HUDEP-2 (cell line): ENCODE measurements around the gene FOXP2.
"Not testable (repeated sequence)": the region's sequence is repeated elsewhere in the genome, so short reads cannot be mapped to it uniquely, and the experiment has no call there.

Experiments
- DNase-seq, 76 experiments: peaks; one replicate each; lab custom pipeline; 2025; ENCODE audit not compliant: unreplicated experiment in 76 of 76; lab: John Stamatoyannopoulos, UW

Gene FOXP2

DNA sequence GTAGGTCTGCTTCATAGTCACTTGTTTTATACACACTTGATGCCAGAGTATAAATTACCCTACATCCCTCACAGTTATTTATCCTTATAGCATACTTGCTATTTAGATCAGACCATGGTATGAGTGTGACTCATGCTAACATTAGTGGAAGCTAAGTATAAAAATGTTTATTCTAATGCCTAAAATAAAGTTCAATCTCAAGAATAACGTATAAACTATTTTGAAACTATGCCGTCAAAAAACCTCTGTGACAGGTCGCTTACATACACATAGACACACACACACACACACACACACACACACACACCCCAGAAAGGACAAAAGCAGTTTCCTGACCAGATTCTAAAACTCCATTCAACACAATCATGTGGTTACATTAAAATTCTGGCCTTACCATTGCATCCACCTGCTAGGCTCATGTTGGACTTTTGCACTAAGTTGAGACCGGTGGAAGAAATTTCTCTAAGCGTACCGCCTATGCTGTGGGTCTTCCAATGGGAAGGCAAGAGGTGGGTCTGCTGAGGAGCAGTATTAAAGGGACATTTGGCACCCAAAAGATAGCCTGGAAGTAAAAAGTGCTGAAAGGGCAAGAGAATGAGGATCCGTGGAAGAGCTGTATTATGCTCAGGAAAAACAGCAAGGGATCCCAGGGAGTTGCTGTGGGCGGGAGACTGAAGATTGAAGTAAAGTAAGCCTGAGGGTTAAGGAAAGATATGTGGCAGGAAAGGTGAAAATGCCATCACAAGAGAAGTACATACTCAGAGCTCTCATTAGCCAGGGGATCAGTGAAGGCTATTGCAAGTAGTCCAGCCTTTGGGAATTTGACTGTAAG is 5.0 kb downstream of the FOXP2 start:
- no peak for DNase-seq

DNA sequence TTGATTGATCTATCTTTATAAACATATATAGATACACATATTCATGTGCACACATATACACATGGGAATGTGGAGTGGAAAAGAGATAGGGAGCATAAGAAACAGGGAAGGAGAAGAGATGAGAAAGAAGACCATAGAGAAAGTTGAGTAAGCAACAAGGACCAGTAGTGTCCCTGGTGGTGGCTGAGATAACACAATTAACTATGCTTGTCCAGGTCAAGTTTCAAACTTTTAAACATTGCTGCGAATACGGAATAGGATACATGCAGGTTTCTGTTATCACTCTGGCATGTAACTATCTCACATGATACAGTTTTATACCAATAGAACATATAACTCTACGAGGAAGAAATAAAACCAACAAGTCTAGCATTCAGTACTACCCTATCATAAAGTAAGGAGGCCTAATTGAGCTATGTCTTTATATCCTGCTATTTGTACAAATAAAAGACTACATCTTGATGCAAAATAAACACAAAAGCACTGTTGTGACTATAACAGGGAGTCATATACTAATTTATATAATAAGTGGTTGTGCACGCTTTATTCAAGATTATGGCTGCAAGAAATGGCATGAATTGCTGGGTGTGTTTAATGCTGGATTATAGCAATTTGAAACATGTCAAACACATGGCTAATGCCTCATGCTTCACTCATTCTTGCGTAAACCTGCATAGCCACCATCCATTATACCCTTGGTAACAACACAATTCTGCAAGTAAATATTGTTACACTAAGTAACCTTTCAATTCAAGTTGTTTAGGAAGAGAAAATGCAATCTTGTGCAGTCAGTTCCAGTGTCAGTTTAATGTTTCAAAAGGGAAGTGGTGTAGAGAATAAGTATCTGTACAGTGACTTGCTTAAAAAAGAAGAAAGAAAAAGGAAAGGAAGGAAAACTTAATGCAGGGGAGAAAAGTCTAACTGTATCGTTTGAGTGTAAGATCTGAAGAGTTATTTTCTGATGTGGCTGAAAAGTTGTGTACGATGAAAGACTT is 8.2 kb downstream of the FOXP2 start:
- DNase-seq, result no peak

- no peak for DNase-seq
Measured at GRCh38 chr7:114426382-114426781, 11.8 kb downstream of the FOXP2 start.

DNA sequence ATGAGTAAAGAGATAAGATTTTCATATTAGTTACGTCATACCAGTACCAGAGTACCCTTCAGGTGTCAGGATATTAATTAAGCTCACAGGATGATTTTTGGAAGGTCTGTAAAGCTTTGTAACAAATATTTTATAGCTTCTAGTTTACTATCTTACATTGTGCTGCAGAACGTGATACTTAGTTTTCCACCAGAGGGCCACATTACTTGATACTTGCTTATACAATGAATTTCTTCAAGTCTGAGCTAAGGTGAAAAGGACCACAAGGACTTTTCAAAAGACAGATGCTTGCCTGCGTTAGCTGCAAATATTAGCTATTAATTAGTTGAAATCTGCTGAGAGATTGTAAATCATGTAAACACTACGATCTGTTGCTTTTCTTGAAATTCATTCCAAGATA is 12.2 kb downstream of the FOXP2 start:
- peak in 1 of 76 experiments; percentile 1 for DNase-seq

- no peak for DNase-seq
Measured at GRCh38 chr7:114428211-114428610, 13.6 kb downstream of the FOXP2 start.

GRCh38 chr7:114431189-114431588 is 16.6 kb downstream of the FOXP2 start:
- DNase-seq, result no peak

- no peak for DNase-seq
Measured at GRCh38 chr7:114432061-114432460, 17.4 kb downstream of the FOXP2 start.

GRCh38 chr7:114432703-114433102 is 18.1 kb downstream of the FOXP2 start:
- DNase-seq, result no peak

GRCh38 chr7:114439581-114439980 is 25.0 kb downstream of the FOXP2 start:
- DNase-seq, result no peak

- DNase-seq, result not testable (repeated sequence)
Measured at GRCh38 chr7:114440927-114441326, 26.3 kb downstream of the FOXP2 start.

GRCh38 chr7:114444196-114444595 is 29.6 kb downstream of the FOXP2 start:
- DNase-seq, result no peak

GRCh38 chr7:114450431-114450830 is 35.8 kb downstream of the FOXP2 start:
- DNase-seq, result no peak

DNA sequence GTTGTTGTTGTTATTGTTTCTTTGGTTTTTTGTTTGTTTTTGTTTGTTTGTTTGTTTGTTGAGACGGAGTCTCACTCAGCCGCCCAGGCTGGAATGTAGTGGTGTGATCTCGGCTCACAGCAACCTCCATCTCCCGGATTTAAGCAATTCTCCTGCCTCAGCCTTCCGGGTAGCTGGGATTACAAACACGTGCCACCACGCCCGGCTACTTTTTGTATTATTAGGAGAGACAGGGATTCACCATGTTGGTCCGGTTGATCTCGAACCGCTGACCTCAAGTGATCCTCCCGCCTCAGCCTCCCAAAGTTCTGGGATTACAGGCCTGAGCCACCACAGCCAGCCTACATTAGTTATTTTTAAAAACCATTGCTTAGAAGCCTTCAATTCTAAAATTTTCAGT is 45.0 kb downstream of the FOXP2 start:
- DNase-seq, result no peak

GRCh38 chr7:114460021-114460420 is 45.4 kb downstream of the FOXP2 start:
- no peak for DNase-seq

GRCh38 chr7:114466917-114467316 is 52.3 kb downstream of the FOXP2 start:
- DNase-seq, result no peak

GRCh38 chr7:114468844-114469243 is 54.2 kb downstream of the FOXP2 start:
- DNase-seq, result peak in 2 of 76 experiments; percentile 8 to 24

DNA sequence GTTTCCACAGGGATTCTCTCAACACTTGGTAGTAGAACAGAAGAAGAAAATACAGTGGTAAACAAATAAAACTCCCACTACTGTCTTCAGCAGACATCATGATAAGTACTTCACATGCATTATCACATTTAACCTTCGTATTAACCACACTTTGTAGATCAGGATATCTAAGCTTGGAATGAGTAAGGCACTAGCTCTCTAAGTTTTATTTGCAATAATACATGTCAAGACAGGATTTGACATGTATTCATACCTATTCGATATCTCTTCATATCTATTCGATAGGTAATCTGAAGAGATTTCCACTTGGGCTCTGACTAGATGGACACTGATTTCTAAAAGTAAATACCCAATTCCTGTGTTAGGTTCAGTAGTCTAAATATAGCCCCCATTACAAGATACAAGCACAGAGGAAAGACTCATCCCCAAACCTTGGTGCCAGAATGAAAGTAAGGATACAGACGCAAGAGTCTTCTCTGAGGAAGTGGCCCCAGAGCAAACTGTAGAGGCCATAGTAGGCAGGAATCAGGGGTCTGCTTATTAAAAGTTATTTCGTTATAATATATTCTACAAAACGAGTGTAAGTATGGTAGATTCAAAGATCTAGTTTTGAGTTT is 58.4 kb downstream of the FOXP2 start:
- DNase-seq, result no peak

GRCh38 chr7:114478384-114478783 is 63.8 kb downstream of the FOXP2 start:
- DNase-seq, result no peak

DNA sequence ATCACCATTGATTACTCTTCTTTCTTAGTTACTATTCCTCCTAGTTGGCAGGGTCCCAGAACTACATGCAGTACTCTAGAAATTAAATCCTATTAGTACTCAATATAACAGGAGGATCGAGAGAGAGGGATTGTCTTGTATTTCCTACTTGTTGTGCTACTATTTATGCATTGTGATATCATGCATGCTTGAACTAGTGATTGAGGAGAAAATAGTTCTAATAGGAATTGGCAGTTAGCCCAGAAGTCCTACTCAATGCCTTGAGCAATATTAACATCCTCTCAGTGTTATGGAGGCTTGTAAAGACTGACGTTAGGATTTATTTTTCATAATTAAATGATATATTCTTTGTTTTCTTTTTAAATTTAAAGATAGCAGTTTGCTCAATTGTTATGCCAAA is 67.4 kb downstream of the FOXP2 start:
- no peak for DNase-seq

DNA sequence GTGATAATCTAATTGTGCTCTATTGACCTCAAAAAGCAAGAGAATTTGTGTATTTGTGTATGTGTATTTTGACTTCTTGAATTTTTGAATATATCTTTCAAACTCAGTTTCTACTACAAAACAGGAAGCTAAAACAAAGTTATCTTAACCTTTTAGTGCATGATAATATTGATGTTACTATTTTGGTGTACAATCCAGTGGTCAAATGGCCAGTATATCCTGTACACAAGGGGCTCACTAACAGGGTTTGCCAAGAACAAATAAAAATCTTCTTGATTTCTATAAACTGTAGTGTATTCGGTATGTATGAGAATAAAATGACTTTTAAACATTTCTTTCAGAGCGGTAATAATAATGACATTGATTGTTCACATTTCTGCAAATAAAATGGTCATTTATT is 69.6 kb downstream of the FOXP2 start:
- no peak for DNase-seq

- no peak for DNase-seq
Measured at GRCh38 chr7:114487174-114487573, 72.6 kb downstream of the FOXP2 start.
